Calu3 (cell line): ENCODE data around the gene TRABD2B. TPM values are rescaled to one million over a fixed set of nuclear protein-coding genes. Genes with fewer than 3 reads are reported as not detected.

ENCODE experiments used
- BruUV-seq: library from RNA; stranded (reverse); fragments of 400-500 nt; replicated peaks from 2 replicates; lab custom pipeline; 2021; lab: Mats Ljungman, UMichigan
- CTCF ChIA-PET: fragments of 300-600 bp; sonication (Branson Sonifier 250); formaldehyde crosslinking; loops from one replicate; lab custom pipeline; 2022; ENCODE audit warnings: antibody characterized with exemption; lab: Charles Lee
- DNase-seq: peaks from one replicate; pipeline ENCODE4 v3.0.0; 2022
- H3K27ac Mint-ChIP-seq: one replicate; pipeline ENCODE4 v1.8.0; 2022; ENCODE audit warnings: mixed read lengths; ENCODE audit not compliant: unreplicated experiment
- H3K27me3 Mint-ChIP-seq: one replicate; pipeline ENCODE4 v1.8.0; 2022; ENCODE audit warnings: mixed read lengths; ENCODE audit not compliant: unreplicated experiment
- H3K36me3 Mint-ChIP-seq: one replicate; pipeline ENCODE4 v1.8.0; 2022; ENCODE audit warnings: mild to moderate bottlenecking, moderate library complexity, mixed read lengths; ENCODE audit not compliant: insufficient read depth, unreplicated experiment
- H3K4me1 Mint-ChIP-seq: one replicate; pipeline ENCODE4 v1.8.0; 2022; ENCODE audit warnings: mild to moderate bottlenecking, low read depth, mixed read lengths; ENCODE audit not compliant: unreplicated experiment
- H3K4me3 Mint-ChIP-seq: one replicate; pipeline ENCODE4 v1.8.0; 2022; ENCODE audit warnings: mild to moderate bottlenecking, low read depth, moderate library complexity, mixed read lengths; ENCODE audit not compliant: unreplicated experiment
- H3K9me3 Mint-ChIP-seq: one replicate; pipeline ENCODE4 v1.8.0; 2022; ENCODE audit warnings: low read depth, mixed read lengths; ENCODE audit not compliant: unreplicated experiment
- CTCF ChIP-seq: fragments of 200-600 bp; IDR thresholded peaks from one replicate; pipeline ENCODE4 v1.8.0; 2022; ENCODE audit warnings: antibody characterized with exemption; ENCODE audit not compliant: unreplicated experiment
- intact Hi-C: fragments of 100-400 bp; cut with micrococcal nuclease; formaldehyde crosslinking; loops from one replicate; pipeline ENCODE4 v1.10.0; 2022; ENCODE audit not compliant: unreplicated experiment
- total RNA-seq: library from RNA; stranded (reverse); gene quantifications from 2 replicates; pipeline ENCODE4 v1.2.3, GENCODE V29; 2022

The TRABD2B gene
- total RNA-seq, 1 experiment from 2014 or later, result 0.42 TPM

- Mint-ChIP-seq H3K27ac (no peak overlapping the region), H3K9me3 (no peaks in the 10 kb centered on the region), H3K4me3 (no peak overlapping the region), H3K27me3 (peaks cover 12% of the 10 kb centered on the region), H3K4me1 (no peaks in the 10 kb centered on the region), H3K36me3 (no peaks in the 10 kb centered on the region)
- intact Hi-C loops, result no loop called here
- no peak for TF ChIP-seq CTCF
- CTCF ChIA-PET, result no interaction called here
- BruUV-seq, result no TSS peak
- no peak for DNase-seq
These were observed 149.4 kb downstream of the TRABD2B start for GRCh38 chr1:47847763-47848162.

GRCh38 chr1:47844558-47844955 lies 152.6 kb downstream of the TRABD2B start:
- no peak for TF ChIP-seq CTCF
- no peaks in the 10 kb centered on the region for H3K9me3 Mint-ChIP-seq
- no peaks in the 10 kb centered on the region for H3K4me1 Mint-ChIP-seq
- H3K27me3 Mint-ChIP-seq, result peaks cover 20% of the 10 kb centered on the region
- BruUV-seq, result no TSS peak
- DNase-seq, result no peak
- H3K27ac Mint-ChIP-seq, result no peak overlapping the region
- CTCF ChIA-PET, result no interaction called here
- no peaks in the 10 kb centered on the region for H3K36me3 Mint-ChIP-seq
- H3K4me3 Mint-ChIP-seq, result no peak overlapping the region
- intact Hi-C loops, result no loop called here

- CTCF ChIA-PET, result no interaction called here
- no peaks in the 10 kb centered on the region for H3K9me3 Mint-ChIP-seq
- intact Hi-C loops, result no loop called here
- H3K27me3 Mint-ChIP-seq, result peaks cover 20% of the 10 kb centered on the region
- no peaks in the 10 kb centered on the region for H3K36me3 Mint-ChIP-seq
- no peak for TF ChIP-seq CTCF
- no peaks in the 10 kb centered on the region for H3K4me1 Mint-ChIP-seq
- no peak for DNase-seq
- no TSS peak for BruUV-seq
- no peak overlapping the region for H3K27ac Mint-ChIP-seq
- H3K4me3 Mint-ChIP-seq, result no peak overlapping the region
These were observed 153.2 kb downstream of the TRABD2B start for GRCh38 chr1:47843781-47844557.

GRCh38 chr1:47843059-47843458 lies 154.1 kb downstream of the TRABD2B start:
- intact Hi-C loops, result no loop called here
- no peak for DNase-seq
- BruUV-seq, result no TSS peak
- Mint-ChIP-seq H3K36me3 (no peaks in the 10 kb centered on the region), H3K9me3 (no peaks in the 10 kb centered on the region), H3K27me3 (peaks cover 20% of the 10 kb centered on the region), H3K27ac (no peak overlapping the region), H3K4me1 (no peaks in the 10 kb centered on the region), H3K4me3 (no peak overlapping the region)
- no peak for TF ChIP-seq CTCF
- CTCF ChIA-PET, result no interaction called here
